Measurements from ENCODE around the gene ALG11. TPM values are rescaled to one million over a fixed set of nuclear protein-coding genes. Genes with fewer than 3 reads are reported as not detected.
A peak's percentile ranks its signal among the peaks of the same experiment; 100 is the strongest.

ALG11 gene
- 38.4 TPM for total RNA-seq
- long read RNA-seq, transcript ALG11-203 (2 exons, 1,404 nt) = minor isoform, 9 of 55 reads
- long read RNA-seq, transcript ALG11-202 (4 exons, 2,558 nt) = major isoform, 30 of 55 reads
- long read RNA-seq, partial matches to known transcripts = 4 of 55 reads
- long read RNA-seq, other reads (novel, unspliced or antisense) = 10 of 55 reads

GRCh38 chr13:52011632-52012511 lies at the start of gene ALG11:
Gene ALG11, plus strand, starts transcription at chr13:52012398. Its CDS starts 21 bp downstream, at chr13:52012419.
- Histone ChIP-seq H3K27me3 (no peaks in the 10 kb centered on the region), H3K9me3 (no peaks in the 10 kb centered on the region), H3K36me3 (no peaks in the 10 kb centered on the region), H3K27ac (peak within 1 kb of the TSS; percentile 83), H3K4me3 (peak within 1 kb of the TSS; percentile 84), H3K4me1 (peaks cover 18% of the 10 kb centered on the region)
- peak; percentile 100 for ATAC-seq
- DNase-seq = peak; percentile 100
- TF ChIP-seq CTCF (IDR thresholded peaks at IDR 0.05) = no peak
- intact Hi-C loops (cut with DNase I) = no loop called here

GRCh38 chr13:51966186-51966585 lies 46.0 kb upstream of the ALG11 start:
- TF ChIP-seq CTCF (IDR thresholded peaks at IDR 0.05) = no peak
- no peak for ATAC-seq
- no peaks in the 10 kb centered on the region for H3K27me3 ChIP-seq
- no peaks in the 10 kb centered on the region for H3K4me1 ChIP-seq
- no peaks in the 10 kb centered on the region for H3K9me3 ChIP-seq
- no peak overlapping the region for H3K27ac ChIP-seq
- no peak for DNase-seq
- intact Hi-C loops (cut with DNase I) = no loop called here
- H3K36me3 ChIP-seq = no peaks in the 10 kb centered on the region
- no peak overlapping the region for H3K4me3 ChIP-seq

- Histone ChIP-seq H3K9me3 (no peaks in the 10 kb centered on the region), H3K4me1 (no peaks in the 10 kb centered on the region), H3K27ac (no peak overlapping the region), H3K4me3 (no peak overlapping the region), H3K36me3 (no peaks in the 10 kb centered on the region), H3K27me3 (no peaks in the 10 kb centered on the region)
- no peak for DNase-seq
- no peak for ATAC-seq
- no peak for TF ChIP-seq CTCF (IDR thresholded peaks at IDR 0.05)
- intact Hi-C loops (cut with DNase I) = no loop called here
These were observed 44.4 kb upstream of the ALG11 start for GRCh38 chr13:51967482-51968446.

- Histone ChIP-seq H3K27ac (no peak overlapping the region), H3K27me3 (no peaks in the 10 kb centered on the region), H3K36me3 (no peaks in the 10 kb centered on the region), H3K4me1 (no peaks in the 10 kb centered on the region), H3K4me3 (no peak overlapping the region), H3K9me3 (no peaks in the 10 kb centered on the region)
- no peak for TF ChIP-seq CTCF (IDR thresholded peaks at IDR 0.05)
- intact Hi-C loops (cut with DNase I) = no loop called here
- DNase-seq = no peak
- ATAC-seq = no peak
These were observed 41.8 kb upstream of the ALG11 start for GRCh38 chr13:51970349-51970748.

Measured in upper lobe of right lung (tissue), 1 donor.